ENCODE results near the gene GALNTL6. TPM values are rescaled to one million over a fixed set of nuclear protein-coding genes. Genes with fewer than 3 reads are reported as not detected.

GALNTL6 gene
- total and polyA plus RNA-seq, 4 donors, result 6.1 to 25.4 (median 22.5) TPM

DNA sequence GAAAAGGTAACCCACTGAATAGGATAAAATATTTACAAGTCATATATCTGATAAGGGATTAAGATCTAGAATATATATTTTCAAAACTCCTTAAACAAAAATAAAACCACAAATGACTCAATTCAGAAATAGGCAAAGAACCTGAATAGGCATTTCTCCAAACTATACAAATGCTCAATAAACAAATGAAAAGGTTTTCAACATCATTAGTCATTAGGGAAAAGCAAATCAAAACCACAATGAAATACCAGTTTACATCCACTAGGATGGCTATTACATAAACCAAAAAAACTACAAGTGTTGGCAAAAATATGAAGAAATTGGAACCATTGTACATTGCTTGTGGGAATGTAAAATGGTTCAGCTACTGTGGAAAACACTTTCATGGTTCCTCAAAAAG, 1188.4 kb downstream of the GALNTL6 start:
- Histone ChIP-seq H3K4me3 (ENCODE audit: low read depth, low read length) (no peak overlapping the region), H3K27ac (ENCODE audit: low read depth, low read length) (no peak overlapping the region), H3K4me1 (ENCODE audit: control insufficient read depth, insufficient read depth, low read length) (no peaks in the 10 kb centered on the region), H3K9me3 (ENCODE audit: control insufficient read depth, insufficient read depth, low read length) (peaks cover 1% of the 10 kb centered on the region), H3K36me3 (ENCODE audit: control insufficient read depth, insufficient read depth, low read length) (no peaks in the 10 kb centered on the region), H3K27me3 (ENCODE audit: control insufficient read depth, insufficient read depth, low read length) (no peaks in the 10 kb centered on the region)
- no peak for DNase-seq (ENCODE audit: low read depth in 4 of 6, low spot score in 6 of 6)

DNA sequence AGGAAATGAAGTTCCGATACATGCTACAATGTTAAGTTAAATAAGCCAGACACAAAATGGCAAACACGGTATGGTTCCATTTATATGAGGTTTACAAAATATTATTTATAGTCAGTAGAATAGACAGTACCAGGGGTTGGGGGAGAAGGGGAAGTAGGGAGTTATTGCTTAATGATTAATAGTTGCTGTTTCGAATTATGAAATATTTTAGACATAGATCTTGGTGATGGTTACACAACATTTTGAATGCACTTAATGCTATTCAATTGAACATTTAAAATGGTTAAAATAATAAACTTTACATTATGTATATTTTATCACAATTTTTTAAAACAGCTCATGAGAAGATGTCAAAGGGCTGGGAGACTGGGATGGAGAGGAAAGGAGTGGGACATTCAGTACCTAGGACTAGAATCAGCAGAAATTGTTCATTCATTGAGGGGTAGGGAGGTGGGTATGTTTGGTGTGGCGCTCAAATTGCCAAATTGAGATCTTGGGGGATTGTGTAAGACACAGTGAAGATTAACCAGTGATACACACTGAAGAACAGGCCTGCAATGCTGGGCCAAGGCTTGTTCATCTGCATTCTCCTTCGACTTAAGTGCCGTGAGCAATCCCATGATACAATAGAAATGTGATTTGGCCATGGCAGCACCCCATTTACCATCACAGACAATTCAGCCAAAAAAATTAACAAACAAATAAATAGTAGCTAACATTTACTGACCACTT, 1189.8 kb downstream of the GALNTL6 start:
- WGBS (ENCODE audit: insufficient coverage), result 100% methylated on average over 3 of the region's 6 CpGs
- H3K27ac ChIP-seq (ENCODE audit: low read depth, low read length), result no peak overlapping the region

GRCh38 chr4:173005912-173006633, 1192.9 kb downstream of the GALNTL6 start:
- H3K27ac ChIP-seq (ENCODE audit: low read depth, low read length), result no peak overlapping the region
- no peaks in the 10 kb centered on the region for H3K9me3 ChIP-seq (ENCODE audit: control insufficient read depth, insufficient read depth, low read length)
- H3K4me1 ChIP-seq (ENCODE audit: control insufficient read depth, insufficient read depth, low read length), result no peaks in the 10 kb centered on the region
- no peaks in the 10 kb centered on the region for H3K27me3 ChIP-seq (ENCODE audit: control insufficient read depth, insufficient read depth, low read length)
- no peak for DNase-seq (ENCODE audit: low read depth in 4 of 6, low spot score in 6 of 6)
- no peak overlapping the region for H3K4me3 ChIP-seq (ENCODE audit: low read depth, low read length)
- 29% methylated on average over 1 of the region's 3 CpGs for WGBS (ENCODE audit: insufficient coverage)
- H3K36me3 ChIP-seq (ENCODE audit: control insufficient read depth, insufficient read depth, low read length), result no peaks in the 10 kb centered on the region

More for the DNA sequence above, 1189.8 kb downstream of the GALNTL6 start:
- no peak overlapping the region for H3K4me3 ChIP-seq (ENCODE audit: low read depth, low read length)
- DNase-seq (ENCODE audit: low read depth in 4 of 6, low spot score in 6 of 6), result no peak
- H3K36me3 ChIP-seq (ENCODE audit: control insufficient read depth, insufficient read depth, low read length), result no peaks in the 10 kb centered on the region
- H3K4me1 ChIP-seq (ENCODE audit: control insufficient read depth, insufficient read depth, low read length), result no peaks in the 10 kb centered on the region
- H3K27me3 ChIP-seq (ENCODE audit: control insufficient read depth, insufficient read depth, low read length), result no peaks in the 10 kb centered on the region
- peaks cover 1% of the 10 kb centered on the region for H3K9me3 ChIP-seq (ENCODE audit: control insufficient read depth, insufficient read depth, low read length)

GRCh38 chr4:173008436-173008835, 1195.2 kb downstream of the GALNTL6 start:
- Histone ChIP-seq H3K4me3 (ENCODE audit: low read depth, low read length) (no peak overlapping the region), H3K27me3 (ENCODE audit: control insufficient read depth, insufficient read depth, low read length) (no peaks in the 10 kb centered on the region), H3K36me3 (ENCODE audit: control insufficient read depth, insufficient read depth, low read length) (no peaks in the 10 kb centered on the region), H3K4me1 (ENCODE audit: control insufficient read depth, insufficient read depth, low read length) (no peaks in the 10 kb centered on the region), H3K9me3 (ENCODE audit: control insufficient read depth, insufficient read depth, low read length) (no peaks in the 10 kb centered on the region), H3K27ac (ENCODE audit: low read depth, low read length) (no peak overlapping the region)
- no peak for DNase-seq (ENCODE audit: low read depth in 4 of 6, low spot score in 6 of 6)
- 81% methylated on average over 3 of the region's 3 CpGs for WGBS (ENCODE audit: insufficient coverage)

- Histone ChIP-seq H3K27ac (ENCODE audit: low read depth, low read length) (no peak overlapping the region), H3K27me3 (ENCODE audit: control insufficient read depth, insufficient read depth, low read length) (no peaks in the 10 kb centered on the region), H3K36me3 (ENCODE audit: control insufficient read depth, insufficient read depth, low read length) (no peaks in the 10 kb centered on the region), H3K9me3 (ENCODE audit: control insufficient read depth, insufficient read depth, low read length) (no peaks in the 10 kb centered on the region), H3K4me3 (ENCODE audit: low read depth, low read length) (no peak overlapping the region), H3K4me1 (ENCODE audit: control insufficient read depth, insufficient read depth, low read length) (no peaks in the 10 kb centered on the region)
- 82% methylated on average over 4 of the region's 7 CpGs for WGBS (ENCODE audit: insufficient coverage)
- no peak for DNase-seq (ENCODE audit: low read depth in 4 of 6, low spot score in 6 of 6)
Measured at GRCh38 chr4:173009129-173009823, 1196.1 kb downstream of the GALNTL6 start.

DNA sequence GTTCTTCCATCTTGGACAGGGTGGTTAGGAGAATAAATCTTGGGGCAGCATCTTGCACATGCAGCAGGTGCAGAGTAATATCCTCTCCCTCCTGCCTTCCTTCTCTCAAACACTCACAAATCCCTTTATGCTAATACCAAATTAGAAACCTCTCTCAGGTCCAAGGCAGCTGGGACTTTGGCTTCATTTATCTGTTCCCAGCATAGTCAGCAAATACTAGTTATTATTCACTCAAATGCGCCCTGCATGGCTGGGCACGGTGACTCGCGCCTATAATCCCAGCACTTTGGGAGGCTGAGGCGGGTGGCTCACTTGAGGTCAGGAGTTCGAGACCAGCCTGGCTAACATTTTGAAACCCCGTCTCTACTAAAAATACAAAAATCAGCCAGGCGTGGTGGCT, 1199.4 kb downstream of the GALNTL6 start:
- H3K9me3 ChIP-seq (ENCODE audit: control insufficient read depth, insufficient read depth, low read length), result no peaks in the 10 kb centered on the region
- H3K4me3 ChIP-seq (ENCODE audit: low read depth, low read length), result no peak overlapping the region
- 90% methylated on average over 2 of the region's 8 CpGs for WGBS (ENCODE audit: insufficient coverage)
- H3K27ac ChIP-seq (ENCODE audit: low read depth, low read length), result no peak overlapping the region
- no peaks in the 10 kb centered on the region for H3K27me3 ChIP-seq (ENCODE audit: control insufficient read depth, insufficient read depth, low read length)
- H3K36me3 ChIP-seq (ENCODE audit: control insufficient read depth, insufficient read depth, low read length), result no peaks in the 10 kb centered on the region
- no peak for DNase-seq (ENCODE audit: low read depth in 4 of 6, low spot score in 6 of 6)
- no peaks in the 10 kb centered on the region for H3K4me1 ChIP-seq (ENCODE audit: control insufficient read depth, insufficient read depth, low read length)

GRCh38 chr4:173013232-173013930, 1200.2 kb downstream of the GALNTL6 start:
- no CpG with 5 or more reads among the region's 6 CpGs for WGBS (ENCODE audit: insufficient coverage)
- Histone ChIP-seq H3K9me3 (ENCODE audit: control insufficient read depth, insufficient read depth, low read length) (no peaks in the 10 kb centered on the region), H3K27me3 (ENCODE audit: control insufficient read depth, insufficient read depth, low read length) (no peaks in the 10 kb centered on the region), H3K36me3 (ENCODE audit: control insufficient read depth, insufficient read depth, low read length) (no peaks in the 10 kb centered on the region), H3K27ac (ENCODE audit: low read depth, low read length) (no peak overlapping the region), H3K4me3 (ENCODE audit: low read depth, low read length) (no peak overlapping the region), H3K4me1 (ENCODE audit: control insufficient read depth, insufficient read depth, low read length) (no peaks in the 10 kb centered on the region)
- peak in 5 of 6 donors; percentile 42 to 89 (median 63) for DNase-seq (ENCODE audit: low read depth in 4 of 6, low spot score in 6 of 6)

DNA sequence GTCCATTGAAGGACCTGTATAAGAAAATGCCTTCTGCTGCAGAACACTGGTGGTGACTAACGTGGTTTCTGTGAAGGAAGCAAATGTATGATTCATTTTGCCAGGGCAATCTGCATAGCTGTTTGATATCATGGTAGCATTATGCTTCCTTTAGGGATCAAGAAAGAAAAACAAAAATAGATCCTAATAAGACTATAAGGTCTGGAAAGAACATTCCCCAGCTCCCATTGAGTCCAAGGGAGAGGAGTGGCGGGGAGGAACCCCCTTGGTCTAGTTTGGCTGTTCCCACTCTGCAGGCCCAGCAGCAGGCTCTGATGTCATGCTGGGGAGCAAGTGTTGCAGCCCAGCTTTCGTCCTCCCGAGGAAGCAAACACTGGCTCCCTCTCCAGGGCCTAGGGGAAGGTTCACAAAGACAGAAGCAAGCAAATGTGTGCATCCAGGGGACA, 1200.9 kb downstream of the GALNTL6 start:
- peak in 2 of 6 donors; percentile 35 to 57 for DNase-seq (ENCODE audit: low read depth in 4 of 6, low spot score in 6 of 6)

GRCh38 chr4:173014836-173015235, 1201.6 kb downstream of the GALNTL6 start:
- Histone ChIP-seq H3K27me3 (ENCODE audit: control insufficient read depth, insufficient read depth, low read length) (no peaks in the 10 kb centered on the region), H3K36me3 (ENCODE audit: control insufficient read depth, insufficient read depth, low read length) (no peaks in the 10 kb centered on the region), H3K27ac (ENCODE audit: low read depth, low read length) (no peak overlapping the region), H3K4me3 (ENCODE audit: low read depth, low read length) (no peak overlapping the region), H3K9me3 (ENCODE audit: control insufficient read depth, insufficient read depth, low read length) (no peaks in the 10 kb centered on the region), H3K4me1 (ENCODE audit: control insufficient read depth, insufficient read depth, low read length) (no peaks in the 10 kb centered on the region)
- 100% methylated on average over 1 of the region's 4 CpGs for WGBS (ENCODE audit: insufficient coverage)
- no peak for DNase-seq (ENCODE audit: low read depth in 4 of 6, low spot score in 6 of 6)

More for the DNA sequence above, 1200.9 kb downstream of the GALNTL6 start:
- H3K9me3 ChIP-seq (ENCODE audit: control insufficient read depth, insufficient read depth, low read length), result no peaks in the 10 kb centered on the region
- no peaks in the 10 kb centered on the region for H3K36me3 ChIP-seq (ENCODE audit: control insufficient read depth, insufficient read depth, low read length)
- H3K27ac ChIP-seq (ENCODE audit: low read depth, low read length), result no peak overlapping the region
- no peak overlapping the region for H3K4me3 ChIP-seq (ENCODE audit: low read depth, low read length)
- H3K4me1 ChIP-seq (ENCODE audit: control insufficient read depth, insufficient read depth, low read length), result no peaks in the 10 kb centered on the region
- WGBS (ENCODE audit: insufficient coverage), result 48% methylated on average over 4 of the region's 4 CpGs
- H3K27me3 ChIP-seq (ENCODE audit: control insufficient read depth, insufficient read depth, low read length), result no peaks in the 10 kb centered on the region
